Astrocyte (in vitro differentiated cells and primary cell): ENCODE data around the gene PARN. TPM values are rescaled to one million over a fixed set of nuclear protein-coding genes. Genes with fewer than 3 reads are reported as not detected.

Experiments
- DNase-seq: peaks from one replicate; pipeline ENCODE4 v3.0.0-alpha.2; 2010; ENCODE audit warnings: low read depth
- FAIRE-seq: peaks from 2 replicates; lab custom pipeline; 2011; peaks lifted over from hg19 to GRCh38; lab: Jason Lieb, UNC
- H2AFZ ChIP-seq: 2 replicates; pipeline ENCODE4 v1.6.0; 2012; ENCODE audit warnings: low read depth, low read length, inconsistent platforms
- H3K27ac ChIP-seq: 2 replicates; pipeline ENCODE4 v1.5.1; 2011; ENCODE audit warnings: low read depth, low read length, inconsistent platforms
- H3K27me3 ChIP-seq: 2 replicates; pipeline ENCODE4 v1.6.0; 2011; ENCODE audit warnings: low read length, inconsistent platforms; ENCODE audit not compliant: insufficient read depth
- H3K36me3 ChIP-seq: 2 replicates; pipeline ENCODE4 v1.5.1; 2011; ENCODE audit warnings: low read length, inconsistent platforms; ENCODE audit not compliant: insufficient read depth
- H3K4me1 ChIP-seq: 2 replicates; pipeline ENCODE4 v1.5.1; 2011; ENCODE audit warnings: low read length, inconsistent platforms; ENCODE audit not compliant: insufficient read depth
- H3K4me2 ChIP-seq: 2 replicates; pipeline ENCODE4 v1.6.0; 2012; ENCODE audit warnings: low read length, inconsistent platforms
- H3K4me3 ChIP-seq: 2 replicates; pipeline ENCODE4 v1.5.1; 2011; ENCODE audit warnings: low read depth, mild to moderate bottlenecking, low read length, inconsistent platforms; ENCODE audit not compliant: insufficient read depth
- H3K79me2 ChIP-seq: 2 replicates; pipeline ENCODE4 v1.6.0; 2012; ENCODE audit warnings: mild to moderate bottlenecking, low read length, inconsistent platforms; ENCODE audit not compliant: insufficient read depth
- H3K9ac ChIP-seq: 2 replicates; pipeline ENCODE4 v1.6.0; 2012; ENCODE audit warnings: mild to moderate bottlenecking, low read length, inconsistent platforms
- H3K9me3 ChIP-seq: 2 replicates; pipeline ENCODE4 v1.5.1; 2012; ENCODE audit warnings: low read depth, mild to moderate bottlenecking, low read length, inconsistent platforms; ENCODE audit not compliant: insufficient read depth
- H4K20me1 ChIP-seq: 2 replicates; pipeline ENCODE4 v1.6.0; 2012; ENCODE audit warnings: low read length, inconsistent platforms; ENCODE audit not compliant: insufficient read depth
- H3K27ac Mint-ChIP-seq: one replicate; pipeline ENCODE4 v1.8.0; 2021; ENCODE audit warnings: mild to moderate bottlenecking, mixed read lengths; ENCODE audit not compliant: unreplicated experiment
- H3K27me3 Mint-ChIP-seq: one replicate; pipeline ENCODE4 v1.8.0; 2021; ENCODE audit warnings: low read depth, mixed read lengths; ENCODE audit not compliant: unreplicated experiment
- H3K36me3 Mint-ChIP-seq: one replicate; pipeline ENCODE4 v1.8.0; 2021; ENCODE audit warnings: low read depth, mixed read lengths; ENCODE audit not compliant: unreplicated experiment
- H3K4me1 Mint-ChIP-seq: one replicate; pipeline ENCODE4 v1.8.0; 2021; ENCODE audit warnings: low read depth, mixed read lengths; ENCODE audit not compliant: unreplicated experiment
- H3K4me3 Mint-ChIP-seq: one replicate; pipeline ENCODE4 v1.8.0; 2021; ENCODE audit warnings: mild to moderate bottlenecking, moderate library complexity, mixed read lengths; ENCODE audit not compliant: unreplicated experiment
- H3K9me3 Mint-ChIP-seq: one replicate; pipeline ENCODE4 v1.8.0; 2021; ENCODE audit warnings: mild to moderate bottlenecking, mixed read lengths; ENCODE audit not compliant: unreplicated experiment
- CTCF ChIP-seq: IDR thresholded peaks from 2 replicates; pipeline ENCODE4 v1.5.1; 2011; ENCODE audit warnings: low read depth, mild to moderate bottlenecking, inconsistent platforms, low read length, moderate library complexity; ENCODE audit not compliant: insufficient read depth
- EZH2 ChIP-seq: IDR thresholded peaks from 2 replicates; pipeline ENCODE4 v1.6.1; 2012; ENCODE audit warnings: mild to moderate bottlenecking, low read length, inconsistent platforms; ENCODE audit not compliant: insufficient read depth
- total RNA-seq: library from RNA; stranded (reverse); gene quantifications from 2 replicates; pipeline ENCODE4 v1.2.1, GENCODE V29; 2021

Gene PARN
- total RNA-seq, 1 donor from 2014 or later: 26.1 TPM

- Histone ChIP-seq H3K4me2 (no peak overlapping the region), H3K4me1 (peaks cover 4% of the 10 kb centered on the region), H3K4me3 (no peak overlapping the region), H3K79me2 (no peaks in the 10 kb centered on the region), H3K27ac (no peak overlapping the region), H3K9ac (no peak overlapping the region), H3K27me3 (no peaks in the 10 kb centered on the region), H3K9me3 (no peaks in the 10 kb centered on the region), H4K20me1 (no peaks in the 10 kb centered on the region), H3K36me3 (no peaks in the 10 kb centered on the region), H2AFZ (no peak overlapping the region)
- Mint-ChIP-seq H3K4me1 (peaks cover 33% of the 10 kb centered on the region), H3K27ac (peak overlapping the region; percentile 11), H3K9me3 (peaks cover 3% of the 10 kb centered on the region), H3K27me3 (no peaks in the 10 kb centered on the region), H3K4me3 (no peak overlapping the region), H3K36me3 (no peaks in the 10 kb centered on the region)
- no peak for FAIRE-seq
- DNase-seq: no peak
- TF ChIP-seq CTCF: no peak
- TF ChIP-seq EZH2: no peak
These were observed 101.8 kb downstream of the PARN start for GRCh38 chr16:14528306-14528705.

DNA sequence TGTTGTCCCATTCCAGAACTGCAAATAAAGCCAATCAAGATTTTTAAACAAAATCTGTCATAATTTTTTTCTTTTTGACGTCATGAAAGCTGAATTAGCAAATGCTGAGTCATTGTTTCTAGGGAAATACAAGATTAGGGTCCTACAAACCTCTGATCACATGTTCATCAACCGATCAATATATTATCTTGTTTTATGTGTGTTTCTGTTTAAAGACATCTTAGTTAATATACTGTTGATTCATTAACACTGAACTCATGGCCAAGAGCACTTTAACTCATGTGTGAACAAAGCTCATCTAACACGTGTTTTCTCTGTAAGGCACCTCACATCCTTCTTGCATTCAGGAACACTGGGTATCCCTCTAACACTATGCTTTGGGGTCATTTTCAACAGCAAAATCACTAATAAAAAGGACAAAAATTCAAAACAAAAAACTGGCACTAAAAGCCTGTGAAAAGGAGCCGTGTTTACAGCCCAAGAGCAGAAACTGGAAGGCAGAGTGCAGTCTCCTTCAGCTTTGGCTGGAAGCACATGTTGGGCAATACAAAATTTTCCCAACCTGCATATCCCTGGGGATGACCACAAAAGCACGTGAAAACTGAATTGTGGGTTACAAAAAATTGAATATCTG is 102.5 kb downstream of the PARN start:
- Histone ChIP-seq H3K4me3 (no peak overlapping the region), H3K4me2 (no peak overlapping the region), H3K79me2 (no peaks in the 10 kb centered on the region), H3K4me1 (peaks cover 4% of the 10 kb centered on the region), H3K27me3 (no peaks in the 10 kb centered on the region), H4K20me1 (peaks cover under 1% of the 10 kb centered on the region), H3K36me3 (no peaks in the 10 kb centered on the region), H3K9ac (no peak overlapping the region), H2AFZ (no peak overlapping the region), H3K27ac (no peak overlapping the region), H3K9me3 (no peaks in the 10 kb centered on the region)
- Mint-ChIP-seq H3K36me3 (no peaks in the 10 kb centered on the region), H3K4me3 (no peak overlapping the region), H3K27ac (peak overlapping the region; percentile 9), H3K4me1 (peaks cover 39% of the 10 kb centered on the region), H3K27me3 (no peaks in the 10 kb centered on the region), H3K9me3 (peaks cover 3% of the 10 kb centered on the region)
- no peak for FAIRE-seq
- TF ChIP-seq CTCF (no peak), EZH2 (no peak)
- DNase-seq: peak; percentile 62

GRCh38 chr16:14525596-14525995 is 104.5 kb downstream of the PARN start:
- TF ChIP-seq CTCF (no peak), EZH2 (no peak)
- Mint-ChIP-seq H3K27ac (no peak overlapping the region), H3K27me3 (no peaks in the 10 kb centered on the region), H3K4me3 (no peak overlapping the region), H3K4me1 (peaks cover 37% of the 10 kb centered on the region), H3K9me3 (no peaks in the 10 kb centered on the region), H3K36me3 (no peaks in the 10 kb centered on the region)
- peaks cover 4% of the 10 kb centered on the region for H4K20me1 ChIP-seq
- FAIRE-seq (no peak), DNase-seq (no peak)
- H3K9ac ChIP-seq: no peak overlapping the region
- H3K4me2 ChIP-seq: no peak overlapping the region
- H3K27me3 ChIP-seq: no peaks in the 10 kb centered on the region
- peaks cover 4% of the 10 kb centered on the region for H3K4me1 ChIP-seq
- H3K9me3 ChIP-seq: no peaks in the 10 kb centered on the region
- H2AFZ ChIP-seq: no peak overlapping the region
- no peak overlapping the region for H3K27ac ChIP-seq
- no peak overlapping the region for H3K4me3 ChIP-seq
- no peaks in the 10 kb centered on the region for H3K79me2 ChIP-seq
- no peaks in the 10 kb centered on the region for H3K36me3 ChIP-seq
